DOHH2 (cell line): ENCODE results near the gene MED14.

Experiments used
- CTCF ChIP-seq: fragments of 200-600 bp; sonication (generic); IDR thresholded peaks from one replicate; pipeline ENCODE4 v1.5.1; 2014; ENCODE audit warnings: antibody characterized with exemption, mild to moderate bottlenecking, low read depth, low read length; ENCODE audit not compliant: poor library complexity, severe bottlenecking
- EZH2phosphoT487 ChIP-seq: fragments of 200-600 bp; sonication (generic); IDR thresholded peaks from 2 replicates; pipeline ENCODE4 v1.6.1; 2017; ENCODE audit warnings: borderline replicate concordance, mild to moderate bottlenecking, antibody characterized with exemption, low read length, moderate library complexity, mixed read lengths

- no peak for TF ChIP-seq CTCF
- TF ChIP-seq EZH2phosphoT487: no peak
Observed at GRCh38 chrX:40663078-40663740, 72.1 kb downstream of the MED14 start.
